ENCODE measurements around the gene ZNF518A. TPM values are rescaled to one million over a fixed set of nuclear protein-coding genes. Genes with fewer than 3 reads are reported as not detected.

ZNF518A gene
- total and polyA plus RNA-seq, 2 donors (not counting 3 experiments of a cell fraction or from before 2014, with no cell fraction given): 2.9 to 12.1 TPM

DNA sequence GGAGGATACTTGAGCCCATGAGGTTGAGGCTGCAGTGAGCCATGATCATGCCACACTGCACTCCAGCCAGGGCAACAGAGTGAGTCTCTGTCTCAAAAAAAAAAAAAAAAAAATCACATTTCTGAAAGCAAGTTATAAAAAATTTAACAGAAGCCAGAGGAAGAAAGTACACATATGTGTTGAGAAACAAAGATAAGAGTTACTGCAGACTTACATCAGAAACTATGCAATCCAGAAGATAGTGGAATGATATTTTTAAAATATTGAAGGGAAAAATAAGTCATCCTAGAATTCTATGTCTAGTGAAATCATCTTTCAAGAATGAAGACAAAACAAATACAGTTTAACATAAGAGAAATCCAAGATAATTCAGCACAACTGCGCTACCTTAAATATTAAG lies 46.9 kb downstream of the ZNF518A start:
- Histone ChIP-seq H3K36me3 (ENCODE audit: control insufficient read depth in 2 of 2, extremely low read depth in 1 of 2, insufficient read depth in 2 of 2, low read length in 2 of 2) (no peaks in the 10 kb centered on the region), H3K9me1 (replicated peaks; ENCODE audit: control insufficient read depth, extremely low read depth, insufficient read depth, low read length) (no peaks in the 10 kb centered on the region), H4K20me1 (replicated peaks; ENCODE audit: control insufficient read depth, extremely low read depth, insufficient read depth, low read length) (no peaks in the 10 kb centered on the region), H3K9me3 (replicated peaks; ENCODE audit: control insufficient read depth, insufficient read depth, low read length) (no peaks in the 10 kb centered on the region), H3K4me1 (ENCODE audit: control insufficient read depth, extremely low read depth, insufficient read depth, low read length) (no peaks in the 10 kb centered on the region), H3K9ac (replicated peaks; ENCODE audit: extremely low read depth, insufficient read depth, low read length) (no peak overlapping the region), H3K27me3 (ENCODE audit: control insufficient read depth in 2 of 2, insufficient read depth in 2 of 2, low read length in 2 of 2) (no peaks in the 10 kb centered on the region), H2AFZ (ENCODE audit: low read depth, low read length) (no peak overlapping the region), H3K79me2 (ENCODE audit: control insufficient read depth, insufficient read depth, low read length) (no peaks in the 10 kb centered on the region), H3K4me3 (replicated peaks in 1 of 3; ENCODE audit: insufficient read depth in 1 of 3, low read depth in 1 of 3, low read length in 3 of 3) (no peak overlapping the region), H3K27ac (ENCODE audit: insufficient read depth, low read depth, low read length) (no peak overlapping the region), H3K4me2 (ENCODE audit: insufficient read depth, low read length) (no peak overlapping the region)
- ChIA-PET POLR2A (no interaction called here), CTCF (interaction anchor here (1.0 to 1.3 kb wide), 2 partner anchors 13 to 160 kb away, joined by 3 read pairs; no protein-coding TSS in a partner anchor)
- FAIRE-seq: no peak
- TF ChIP-seq MYC (IDR thresholded peaks at IDR 0.05; ENCODE audit: low read depth, low read length) (no peak), FOS (IDR thresholded peaks at IDR 0.05; ENCODE audit: borderline replicate concordance, insufficient read depth, low read length) (no peak), JUN (IDR thresholded peaks at IDR 0.05; ENCODE audit: borderline replicate concordance, insufficient read depth, insufficient read length, low read depth) (no peak), EZH2 (IDR thresholded peaks at IDR 0.05; ENCODE audit: borderline replicate concordance, low read depth, low read length, severe bottlenecking) (no peak), POLR2AphosphoS5 (IDR thresholded peaks at IDR 0.05; ENCODE audit: insufficient read depth, low read depth, low read length) (no peak), GATA2 (IDR thresholded peaks at IDR 0.05; ENCODE audit: insufficient read depth, insufficient read length, low read depth, low read length) (no peak), POLR2A (IDR thresholded peaks at IDR 0.05; ENCODE audit: low read depth, low read length) (no peak)
- TF ChIP-seq, protein P1, sequence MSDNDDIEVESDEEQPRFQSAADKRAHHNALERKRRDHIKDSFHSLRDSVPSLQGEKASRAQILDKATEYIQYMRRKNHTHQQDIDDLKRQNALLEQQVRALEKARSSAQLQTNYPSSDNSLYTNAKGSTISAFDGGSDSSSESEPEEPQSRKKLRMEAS (IDR thresholded peaks at IDR 0.05; ENCODE audit: insufficient read depth, insufficient read length): no peak
- TF ChIP-seq, protein P2, sequence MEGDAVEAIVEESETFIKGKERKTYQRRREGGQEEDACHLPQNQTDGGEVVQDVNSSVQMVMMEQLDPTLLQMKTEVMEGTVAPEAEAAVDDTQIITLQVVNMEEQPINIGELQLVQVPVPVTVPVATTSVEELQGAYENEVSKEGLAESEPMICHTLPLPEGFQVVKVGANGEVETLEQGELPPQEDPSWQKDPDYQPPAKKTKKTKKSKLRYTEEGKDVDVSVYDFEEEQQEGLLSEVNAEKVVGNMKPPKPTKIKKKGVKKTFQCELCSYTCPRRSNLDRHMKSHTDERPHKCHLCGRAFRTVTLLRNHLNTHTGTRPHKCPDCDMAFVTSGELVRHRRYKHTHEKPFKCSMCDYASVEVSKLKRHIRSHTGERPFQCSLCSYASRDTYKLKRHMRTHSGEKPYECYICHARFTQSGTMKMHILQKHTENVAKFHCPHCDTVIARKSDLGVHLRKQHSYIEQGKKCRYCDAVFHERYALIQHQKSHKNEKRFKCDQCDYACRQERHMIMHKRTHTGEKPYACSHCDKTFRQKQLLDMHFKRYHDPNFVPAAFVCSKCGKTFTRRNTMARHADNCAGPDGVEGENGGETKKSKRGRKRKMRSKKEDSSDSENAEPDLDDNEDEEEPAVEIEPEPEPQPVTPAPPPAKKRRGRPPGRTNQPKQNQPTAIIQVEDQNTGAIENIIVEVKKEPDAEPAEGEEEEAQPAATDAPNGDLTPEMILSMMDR (IDR thresholded peaks at IDR 0.05; ENCODE audit: extremely low read depth in 1 of 2, insufficient read depth in 1 of 2, low read depth in 1 of 2, low read length in 2 of 2): no peak
- intact Hi-C loops (cut with micrococcal nuclease): no loop called here
- dilution Hi-C loops (cut with MboI; ENCODE audit: extremely low pct_ligation_motif_present, low sequenced_read_pairs): no loop called here
- DNase-seq (ENCODE audit: low read depth, low spot score): no peak
- no TSS peak for BruUV-seq (replicated peaks)

Data from endothelial cell of umbilical vein (primary cell).